A549 (cell line): Measurements from ENCODE around the gene EVPL. TPM values are rescaled to one million over a fixed set of nuclear protein-coding genes. Genes with fewer than 3 reads are reported as not detected.

Experiments
- ATAC-seq, 2 experiments: fragments of 200-7000 bp in 1 of 2; fragments of >200 bp in 1 of 2; cut with Nextera tagmentation in 1 of 2; cut with Tn5 transposase in 1 of 2; 3 replicates each; pipeline versions ENCODE4 v1.8.0 to v1.9.1; 2018 to 2020; ENCODE audit warnings: mild to moderate bottlenecking in 1 of 2, moderate library complexity in 1 of 2
- CTCF ChIA-PET: fragments of 300-600 bp; sonication (Branson Sonifier 250); formaldehyde crosslinking; extraction: SDS; loops from one replicate; lab custom pipeline; 2021; ENCODE audit warnings: antibody characterized with exemption, inconsistent platforms; lab: Yijun Ruan, JAX
- POLR2A ChIA-PET: fragments of 350-600 bp; formaldehyde crosslinking; extraction: SDS; loops from one replicate; lab custom pipeline; 2021; ENCODE audit warnings: antibody characterized with exemption, inconsistent platforms; lab: Yijun Ruan, JAX
- DNase-seq, 2 experiments: peaks; one replicate each; pipeline versions ENCODE4 v3.0.0 to v3.0.0-alpha.2; 2011 to 2016; ENCODE audit warnings: low read depth in 1 of 2, low spot score in 1 of 2
- FAIRE-seq: peaks from 2 replicates; lab custom pipeline; 2011; peaks lifted over from hg19 to GRCh38; lab: Jason Lieb, UNC
- H3K27ac ChIP-seq, 2 experiments: fragments of >200 bp; sonication (Bioruptor Twin); formaldehyde crosslinking; 3 replicates each; pipeline ENCODE4 v1.5.1; 2016 to 2017
- H3K4me1 ChIP-seq: fragments of >200 bp; sonication (Bioruptor Twin); formaldehyde crosslinking; 3 replicates; pipeline ENCODE4 v1.6.1; 2016
- H3K4me2 ChIP-seq: fragments of >200 bp; sonication (Bioruptor Twin); formaldehyde crosslinking; 3 replicates; pipeline ENCODE4 v1.6.1; 2016
- H3K4me3 ChIP-seq: fragments of >200 bp; sonication (Bioruptor Twin); formaldehyde crosslinking; 3 replicates; pipeline ENCODE4 v1.5.1; 2016
- H3K9me3 ChIP-seq: fragments of >200 bp; sonication (Bioruptor Twin); formaldehyde crosslinking; 3 replicates; pipeline ENCODE4 v1.6.1; 2016
- CEBPB ChIP-seq, 2 experiments: fragments of >200 bp in 1 of 2; sonication (Bioruptor Twin) in 1 of 2; formaldehyde crosslinking in 1 of 2; IDR thresholded peaks; 2 replicates each; pipeline ENCODE4 v1.6.1; 2012 to 2016
- CHD4 ChIP-seq: fragments of 200-600 bp; sonication (generic); IDR thresholded peaks from 2 replicates; pipeline ENCODE4 v1.6.1; 2016; ENCODE audit warnings: antibody characterized with exemption, mild to moderate bottlenecking, borderline replicate concordance
- EHMT2 ChIP-seq: fragments of 200-600 bp; sonication (generic); IDR thresholded peaks from 2 replicates; pipeline ENCODE4 v1.6.1; 2016; ENCODE audit warnings: antibody characterized with exemption, low read depth, mild to moderate bottlenecking, moderate library complexity
- FOSL2 ChIP-seq, 2 experiments: fragments of 450-650 bp in 1 of 2; fragments of >200 bp in 1 of 2; sonication (Bioruptor Twin) in 1 of 2; formaldehyde crosslinking; IDR thresholded peaks; 2 replicates each; pipeline versions ENCODE4 v1.5.0 to v1.6.1; 2016 to 2020; ENCODE audit warnings: mild to moderate bottlenecking in 1 of 2, moderate library complexity in 1 of 2
- GATA3 ChIP-seq: IDR thresholded peaks from 2 replicates; pipeline ENCODE4 v1.6.1; 2012; ENCODE audit warnings: borderline replicate concordance
- HDAC2 ChIP-seq: fragments of 200-600 bp; sonication (generic); IDR thresholded peaks from 2 replicates; pipeline ENCODE4 v1.6.1; 2016
- HMGXB4 ChIP-seq: fragments of 250-450 bp; sonication (Bioruptor Pico); IDR thresholded peaks from 2 replicates; pipeline ENCODE4 v1.5.0; 2021; ENCODE audit warnings: mild to moderate bottlenecking, moderate library complexity, borderline replicate concordance
- KDM5A ChIP-seq: fragments of 200-600 bp; sonication (generic); IDR thresholded peaks from 2 replicates; pipeline ENCODE4 v1.6.1; 2016; ENCODE audit warnings: antibody characterized with exemption, mild to moderate bottlenecking
- MAFK ChIP-seq: fragments of 450-650 bp; IDR thresholded peaks from 2 replicates; pipeline ENCODE4 v1.6.1; 2014; ENCODE audit not compliant: partially characterized antibody
- NPAS2 ChIP-seq: fragments of 250-450 bp; sonication (Bioruptor Pico); IDR thresholded peaks from 2 replicates; pipeline ENCODE4 v1.8.0; 2022; ENCODE audit warnings: mild to moderate bottlenecking, moderate library complexity, borderline replicate concordance
- PHF8 ChIP-seq: fragments of 200-600 bp; sonication (generic); IDR thresholded peaks from 2 replicates; pipeline ENCODE4 v1.6.1; 2016; ENCODE audit warnings: low read depth, mild to moderate bottlenecking, antibody characterized with exemption, moderate library complexity, borderline replicate concordance
- POLR2A ChIP-seq: IDR thresholded peaks from 2 replicates; pipeline ENCODE4 v1.6.1; 2012; ENCODE audit warnings: mild to moderate bottlenecking, low read length
- REST ChIP-seq: fragments of 200-600 bp; sonication (generic); IDR thresholded peaks from 2 replicates; pipeline ENCODE4 v1.6.1; 2016; ENCODE audit warnings: antibody characterized with exemption, mild to moderate bottlenecking, moderate library complexity
- SMC3 ChIP-seq: fragments of >200 bp; sonication (Bioruptor Twin); formaldehyde crosslinking; IDR thresholded peaks from 3 replicates; pipeline ENCODE4 v1.6.1; 2018; ENCODE audit warnings: inconsistent platforms
- SREBF2 ChIP-seq: fragments of 450-650 bp; IDR thresholded peaks from 2 replicates; pipeline ENCODE4 v1.6.1; 2014; ENCODE audit warnings: mild to moderate bottlenecking, moderate library complexity
- TP53 ChIP-seq: fragments of 250-450 bp; sonication (Bioruptor Pico); IDR thresholded peaks from 2 replicates; pipeline ENCODE4 v1.5.0; 2021; ENCODE audit warnings: mild to moderate bottlenecking, moderate library complexity
- ZC3H11A ChIP-seq: fragments of 450-650 bp; IDR thresholded peaks from 2 replicates; pipeline ENCODE4 v1.6.1; 2014; ENCODE audit warnings: antibody characterized with exemption, mild to moderate bottlenecking
- ZFP36 ChIP-seq: fragments of 450-650 bp; IDR thresholded peaks from 2 replicates; pipeline ENCODE4 v1.6.1; 2014; ENCODE audit warnings: borderline replicate concordance; ENCODE audit not compliant: partially characterized antibody
- WGBS: methylation state at CpG from one replicate; pipeline ENCODE4 v1.1.6; 2017; ENCODE audit errors: missing lambda C conversion rate; 5-methylcytosine and 5-hydroxymethylcytosine counted together
- polyA plus RNA-seq, 4 experiments: library from polyadenylated mRNA; depleted of rRNA in 3 of 4; stranded (reverse); fragments of >200 nt; fragmentation: RNase III in 1 of 4; extraction: RNeasy Plus Mini Kit Qiagen cat#74134 plus additional on column Dnase treatment in 1 of 4; gene quantifications; 2 replicates in 3 of 4; 3 replicates in 1 of 4; pipeline ENCODE4 v1.2.3, GENCODE V29; 2011 to 2017

Gene EVPL
- polyA plus RNA-seq, 2 of the 4 experiments (the other 2 are of a cell fraction), result 4.1 to 13.9 TPM

GRCh38 chr17:76007850-76008165, 19.3 kb downstream of the EVPL start:
- Histone ChIP-seq H3K4me3 (no peak overlapping the region), H3K4me2 (no peak overlapping the region), H3K27ac (no peak overlapping the region), H3K9me3 (no peaks in the 10 kb centered on the region), H3K4me1 (no peaks in the 10 kb centered on the region)
- no peak for ATAC-seq
- ChIA-PET CTCF (interaction anchor here (0.8 to 24.2 kb wide), 14 partner anchors 7 to 390 kb away, joined by 3 to 408 read pairs (median 4); partner anchors contain the start of genes CDK3, EVPL, MRPL38 and SPHK1), POLR2A (no interaction called here)
- TF ChIP-seq EHMT2 (no peak), CHD4 (no peak)
- no peak for DNase-seq
- WGBS, result 89% methylated on average over 13 of the region's 16 CpGs
- no peak for FAIRE-seq

- POLR2A ChIA-PET, result no interaction called here
- FAIRE-seq (no peak), ATAC-seq (no peak), DNase-seq (no peak)
- H3K4me3 ChIP-seq, result no peak overlapping the region
- TF ChIP-seq KDM5A (no peak), POLR2A (no peak), SMC3 (no peak), FOSL2 (IDR thresholded peaks at IDR 0.05) (no peak), FOSL2 (CRISPR knock-in tag; IDR thresholded peaks at IDR 0.05) (no peak), NPAS2 (CRISPR knock-in tag) (no peak), GATA3 (no peak), ZFP36 (no peak), REST (no peak), HDAC2 (no peak), MAFK (no peak), SREBF2 (no peak), ZC3H11A (no peak), PHF8 (no peak), CEBPB (IDR thresholded peaks at IDR 0.05) (no peak), HMGXB4 (CRISPR knock-in tag) (no peak), TP53 (no peak)
- H3K4me1 ChIP-seq, result no peaks in the 10 kb centered on the region
- CTCF ChIA-PET, result interaction anchor here (0.9 to 24.2 kb wide), 14 partner anchors 7 to 390 kb away, joined by 3 to 408 read pairs (median 6); partner anchors contain the start of genes CDK3, EVPL and MRPL38
- H3K9me3 ChIP-seq, result no peaks in the 10 kb centered on the region
- H3K27ac ChIP-seq, result no peak overlapping the region
- no peak overlapping the region for H3K4me2 ChIP-seq
- 92% methylated on average over 34 of the region's 39 CpGs for WGBS
These were observed 19.8 kb downstream of the EVPL start for GRCh38 chr17:76007131-76007849.
